Peyer's patch (tissue), 4 donors: ENCODE data around the gene EYA3. TPM values are rescaled to one million over a fixed set of nuclear protein-coding genes. Genes with fewer than 3 reads are reported as not detected.
A peak's percentile ranks its signal among the peaks of the same experiment; 100 is the strongest.

Source experiments
- DNase-seq, 3 donors: peaks; one replicate each; pipeline ENCODE4 v3.0.0-alpha.2; 2017 to 2019
- H3K27ac ChIP-seq, 4 donors: fragments of 200-600 bp; sonication (generic); one replicate each; pipeline ENCODE4 v1.5.1; 2016 to 2019
- H3K27me3 ChIP-seq, 2 donors: fragments of 200-600 bp; sonication (generic); one replicate each; pipeline ENCODE4 v1.5.1; 2019
- H3K36me3 ChIP-seq, 3 donors: fragments of 200-600 bp; sonication (generic); one replicate each; pipeline ENCODE4 v1.5.1; 2016 to 2019
- H3K4me1 ChIP-seq, 4 donors: fragments of 200-600 bp; sonication (generic); one replicate each; pipeline ENCODE4 v1.5.1; 2016 to 2019
- H3K4me3 ChIP-seq, 4 donors: fragments of 200-600 bp; sonication (generic); 1 replicate in 3 of 4; 2 replicates in 1 of 4; pipeline ENCODE4 v1.5.1; 2016 to 2019; ENCODE audit warnings: mild to moderate bottlenecking in 1 of 4
- H3K9me3 ChIP-seq, 4 donors: fragments of 200-600 bp; sonication (generic); one replicate each; pipeline ENCODE4 v1.5.1; 2016 to 2019; ENCODE audit warnings: mild to moderate bottlenecking in 1 of 4
- CTCF ChIP-seq, 6 experiments: fragments of 450-650 bp in 4 of 6; fragments of 200-600 bp in 2 of 6; sonication (generic) in 1 of 6; IDR thresholded peaks; one replicate each; pipeline ENCODE4 v1.5.1; 2017 to 2019; ENCODE audit warnings: antibody characterized with exemption in 6 of 6, mild to moderate bottlenecking in 3 of 6, moderate library complexity in 1 of 6
- POLR2A ChIP-seq, 2 donors: fragments of 450-650 bp; IDR thresholded peaks; one replicate each; pipeline ENCODE4 v1.5.1; 2017; ENCODE audit warnings: antibody characterized with exemption in 2 of 2, mild to moderate bottlenecking in 2 of 2, moderate library complexity in 2 of 2
- total RNA-seq, 4 donors: library from RNA; depleted of rRNA; stranded (reverse); fragments of >200 nt; gene quantifications; one replicate each; pipeline ENCODE4 v1.1.0, GENCODE V29; 2016

Gene EYA3
- total RNA-seq, 4 donors from 2014 or later = 17.1 to 32.2 (median 23.4) TPM

- H3K36me3 ChIP-seq = peaks cover 0 to 92% (median 0%) of the 10 kb centered on the region in 3 donors
- no peak overlapping the region for H3K4me3 ChIP-seq
- H3K9me3 ChIP-seq = no peaks in the 10 kb centered on the region
- no peak for DNase-seq
- H3K27ac ChIP-seq = no peak overlapping the region
- no peaks in the 10 kb centered on the region for H3K4me1 ChIP-seq
- no peaks in the 10 kb centered on the region for H3K27me3 ChIP-seq
- no peak for TF ChIP-seq POLR2A (IDR thresholded peaks at IDR 0.05)
Measured at GRCh38 chr1:27993241-27993640, 95.2 kb downstream of the EYA3 start.

- DNase-seq = peak in 2 of 3 donors; percentile 50 to 64
- no peaks in the 10 kb centered on the region for H3K4me1 ChIP-seq
- H3K36me3 ChIP-seq = peaks cover 0 to 92% (median 0%) of the 10 kb centered on the region in 3 donors
- TF ChIP-seq POLR2A (IDR thresholded peaks at IDR 0.05) = no peak
- TF ChIP-seq CTCF (IDR thresholded peaks at IDR 0.05) = no peak
- no peaks in the 10 kb centered on the region for H3K9me3 ChIP-seq
- H3K27me3 ChIP-seq = no peaks in the 10 kb centered on the region
- no peak overlapping the region for H3K4me3 ChIP-seq
- H3K27ac ChIP-seq = peak overlapping the region in 2 of 4 donors; percentile 4 to 21
Measured at GRCh38 chr1:27992276-27992675, 96.1 kb downstream of the EYA3 start.

GRCh38 chr1:27990920-27991537, 97.4 kb downstream of the EYA3 start:
- Histone ChIP-seq H3K27ac (no peak overlapping the region), H3K36me3 (peaks cover 0 to 85% (median 0%) of the 10 kb centered on the region in 3 donors), H3K27me3 (no peaks in the 10 kb centered on the region), H3K4me1 (no peaks in the 10 kb centered on the region), H3K9me3 (no peaks in the 10 kb centered on the region), H3K4me3 (no peak overlapping the region)
- DNase-seq = no peak
- no peak for TF ChIP-seq CTCF (IDR thresholded peaks at IDR 0.05)
- no peak for TF ChIP-seq POLR2A (IDR thresholded peaks at IDR 0.05)

GRCh38 chr1:27981145-27981544, 107.3 kb downstream of the EYA3 start:
- no peak overlapping the region for H3K27ac ChIP-seq
- no peaks in the 10 kb centered on the region for H3K4me1 ChIP-seq
- no peaks in the 10 kb centered on the region for H3K27me3 ChIP-seq
- no peak for DNase-seq
- no peaks in the 10 kb centered on the region for H3K9me3 ChIP-seq
- peaks cover 0 to 29% (median 0%) of the 10 kb centered on the region in 3 donors for H3K36me3 ChIP-seq
- H3K4me3 ChIP-seq = no peak overlapping the region
- TF ChIP-seq POLR2A (IDR thresholded peaks at IDR 0.05) (no peak), CTCF (IDR thresholded peaks at IDR 0.05) (no peak)

GRCh38 chr1:27980216-27980845, 108.1 kb downstream of the EYA3 start:
- Histone ChIP-seq H3K4me1 (no peaks in the 10 kb centered on the region), H3K27me3 (no peaks in the 10 kb centered on the region), H3K4me3 (no peak overlapping the region), H3K9me3 (no peaks in the 10 kb centered on the region), H3K36me3 (peaks cover 0 to 31% (median 0%) of the 10 kb centered on the region in 3 donors), H3K27ac (no peak overlapping the region)
- TF ChIP-seq CTCF (IDR thresholded peaks at IDR 0.05) (no peak), POLR2A (IDR thresholded peaks at IDR 0.05) (no peak)
- DNase-seq = no peak

GRCh38 chr1:27979859-27980201, 108.6 kb downstream of the EYA3 start:
- H3K36me3 ChIP-seq = peaks cover 0 to 27% (median 0%) of the 10 kb centered on the region in 3 donors
- DNase-seq = no peak
- no peaks in the 10 kb centered on the region for H3K27me3 ChIP-seq
- TF ChIP-seq POLR2A (IDR thresholded peaks at IDR 0.05) (no peak), CTCF (IDR thresholded peaks at IDR 0.05) (no peak)
- no peaks in the 10 kb centered on the region for H3K4me1 ChIP-seq
- no peak overlapping the region for H3K27ac ChIP-seq
- H3K9me3 ChIP-seq = no peaks in the 10 kb centered on the region
- H3K4me3 ChIP-seq = no peak overlapping the region
